CD4-positive, alpha-beta T cell (primary cell): ENCODE results near the gene CSF1R. TPM values are rescaled to one million over a fixed set of nuclear protein-coding genes. Genes with fewer than 3 reads are reported as not detected.
"Not testable (repeated sequence)": the region's sequence is repeated elsewhere in the genome, so short reads cannot be mapped to it uniquely, and the experiment has no call there.

Experiments used
- ATAC-seq: fragments of 200-7000 bp; cut with Tn5 transposase; one replicate; pipeline ENCODE4 v1.10.0; 2022; ENCODE audit warnings: mild to moderate bottlenecking; ENCODE audit not compliant: poor library complexity
- CTCF ChIA-PET: fragments of 350-600 bp; sonication (Branson Sonifier 250); formaldehyde crosslinking; loops from one replicate; lab custom pipeline; 2021; ENCODE audit warnings: antibody characterized with exemption, inconsistent platforms; lab: Charles Lee
- POLR2A ChIA-PET: fragments of 350-600 bp; sonication (Branson Sonifier 250); formaldehyde crosslinking; loops from one replicate; lab custom pipeline; 2021; ENCODE audit warnings: antibody characterized with exemption, inconsistent platforms; lab: Charles Lee
- DNase-seq, 14 experiments: peaks; one replicate each; pipeline ENCODE4 v3.0.0-alpha.2; 2013 to 2020; ENCODE audit warnings: mixed read lengths in 2 of 14
- H3K27ac ChIP-seq, 2 donors: one replicate each; pipeline versions ENCODE4 v1.5.1 to v1.7.0; 2013; ENCODE audit warnings: low read length in 2 of 2, low read depth in 1 of 2, mild to moderate bottlenecking in 1 of 2
- H3K27me3 ChIP-seq, 2 experiments: 1 replicate in 1 of 2; 2 replicates in 1 of 2; pipeline versions ENCODE4 v1.6.1 to v1.7.0; 2013; ENCODE audit warnings: low read length in 2 of 2, control low read depth in 1 of 2, mild to moderate bottlenecking in 1 of 2, moderate library complexity in 1 of 2; ENCODE audit not compliant: insufficient read depth in 2 of 2, control insufficient read depth in 1 of 2
- H3K36me3 ChIP-seq: one replicate; pipeline ENCODE4 v1.6.1; 2013; ENCODE audit warnings: low read length, control low read depth; ENCODE audit not compliant: insufficient read depth
- H3K4me1 ChIP-seq: one replicate; pipeline ENCODE4 v1.6.1; 2013; ENCODE audit warnings: low read length, control low read depth; ENCODE audit not compliant: insufficient read depth
- H3K4me3 ChIP-seq: one replicate; pipeline ENCODE4 v1.5.1; 2013; ENCODE audit warnings: mild to moderate bottlenecking, low read length, moderate library complexity
- H3K9me3 ChIP-seq, 2 experiments: 1 replicate in 1 of 2; 2 replicates in 1 of 2; pipeline versions ENCODE4 v1.6.1 to v1.7.0; 2013; ENCODE audit warnings: low read length in 2 of 2, mild to moderate bottlenecking in 2 of 2, control low read depth in 1 of 2, moderate library complexity in 1 of 2; ENCODE audit not compliant: control insufficient read depth in 1 of 2, insufficient read depth in 1 of 2
- H3K27ac Mint-ChIP-seq: one replicate; pipeline ENCODE4 v1.8.0; 2020; ENCODE audit warnings: mixed read lengths
- H3K27me3 Mint-ChIP-seq: one replicate; pipeline ENCODE4 v1.8.0; 2021; ENCODE audit warnings: mixed read lengths
- H3K36me3 Mint-ChIP-seq: one replicate; pipeline ENCODE4 v1.8.0; 2021; ENCODE audit warnings: low read depth, mixed read lengths
- H3K4me1 Mint-ChIP-seq: one replicate; pipeline ENCODE4 v1.8.0; 2021; ENCODE audit warnings: low read depth, mixed read lengths
- H3K4me3 Mint-ChIP-seq: one replicate; pipeline ENCODE4 v1.8.0; 2020; ENCODE audit warnings: mild to moderate bottlenecking, mixed read lengths
- H3K9me3 Mint-ChIP-seq: one replicate; pipeline ENCODE4 v1.8.0; 2020; ENCODE audit warnings: mixed read lengths
- CTCF ChIP-seq: fragments of 200-600 bp; IDR thresholded peaks from one replicate; pipeline ENCODE4 v1.8.0; 2022; ENCODE audit warnings: antibody characterized with exemption, mild to moderate bottlenecking
- intact Hi-C, 2 experiments: fragments of 100-400 bp; cut with DNase I in 1 of 2; cut with micrococcal nuclease in 1 of 2; formaldehyde crosslinking; loops; one replicate each; pipeline versions ENCODE4 v1.15.1 to v1.9.0; 2023 to 2025; cut with DNase I, micrococcal nuclease
- total RNA-seq, 174 experiments: library from RNA in 2 of 174; stranded (reverse) in 2 of 174; gene quantifications; one replicate each; pipeline ENCODE4 v1.2.3 and lab custom pipeline; 2021 to 2026

CSF1R gene
- total RNA-seq, 2 experiments from 2014 or later = 0.45 to 0.52 TPM

GRCh38 chr5:150034662-150035061, 51.7 kb downstream of the CSF1R start:
- TF ChIP-seq CTCF = no peak
- CTCF ChIA-PET = no interaction called here
- Histone ChIP-seq H3K27me3 (no peaks in the 10 kb centered on the region), H3K4me3 (no peak overlapping the region), H3K27ac (no peak overlapping the region), H3K36me3 (peaks cover 97% of the 10 kb centered on the region), H3K9me3 (no peaks in the 10 kb centered on the region), H3K4me1 (no peaks in the 10 kb centered on the region)
- DNase-seq (no peak), ATAC-seq (no peak)
- Mint-ChIP-seq H3K27me3 (no peaks in the 10 kb centered on the region), H3K36me3 (peaks cover 97% of the 10 kb centered on the region), H3K4me3 (no peak overlapping the region), H3K9me3 (no peaks in the 10 kb centered on the region), H3K27ac (no peak overlapping the region), H3K4me1 (no peaks in the 10 kb centered on the region)
- intact Hi-C loops = no loop called here
- POLR2A ChIA-PET = no interaction called here

- intact Hi-C loops = no loop called here
- Histone ChIP-seq H3K27ac (no peak overlapping the region), H3K27me3 (no peaks in the 10 kb centered on the region), H3K4me3 (no peak overlapping the region), H3K9me3 (no peaks in the 10 kb centered on the region), H3K4me1 (no peaks in the 10 kb centered on the region), H3K36me3 (peaks cover 91% of the 10 kb centered on the region)
- Mint-ChIP-seq H3K27ac (no peak overlapping the region), H3K36me3 (peaks cover 97% of the 10 kb centered on the region), H3K9me3 (no peaks in the 10 kb centered on the region), H3K4me1 (no peaks in the 10 kb centered on the region), H3K4me3 (no peak overlapping the region), H3K27me3 (no peaks in the 10 kb centered on the region)
- ChIA-PET CTCF (no interaction called here), POLR2A (no interaction called here)
- ATAC-seq (no peak), DNase-seq (no peak)
- no peak for TF ChIP-seq CTCF
Measured at GRCh38 chr5:150033334-150033733, 53.0 kb downstream of the CSF1R start.

GRCh38 chr5:150028047-150028446, 58.3 kb downstream of the CSF1R start:
- H3K9me3 Mint-ChIP-seq, DNase-seq, intact Hi-C loops, H3K27me3 ChIP-seq, ATAC-seq, POLR2A ChIA-PET, H3K4me1 Mint-ChIP-seq, CTCF ChIA-PET, H3K27ac ChIP-seq, H3K27me3 Mint-ChIP-seq, H3K4me3 Mint-ChIP-seq, H3K4me1 ChIP-seq, H3K4me3 ChIP-seq, H3K27ac Mint-ChIP-seq, H3K9me3 ChIP-seq: not testable (repeated sequence)
- peaks cover 85% of the 10 kb centered on the region for H3K36me3 ChIP-seq
- H3K36me3 Mint-ChIP-seq = peaks cover 96% of the 10 kb centered on the region

GRCh38 chr5:150026682-150027172, 59.6 kb downstream of the CSF1R start:
- H3K4me1 Mint-ChIP-seq = no peaks in the 10 kb centered on the region
- H3K4me1 ChIP-seq = no peaks in the 10 kb centered on the region
- intact Hi-C loops = no loop called here
- H3K27me3 ChIP-seq = no peaks in the 10 kb centered on the region
- TF ChIP-seq CTCF = no peak
- H3K27me3 Mint-ChIP-seq = no peaks in the 10 kb centered on the region
- H3K9me3 ChIP-seq = no peaks in the 10 kb centered on the region
- no peak for DNase-seq
- no peaks in the 10 kb centered on the region for H3K9me3 Mint-ChIP-seq
- H3K36me3 ChIP-seq = peaks cover 84% of the 10 kb centered on the region
- POLR2A ChIA-PET = no interaction called here
- H3K4me3 ChIP-seq = no peak overlapping the region
- H3K4me3 Mint-ChIP-seq = no peak overlapping the region
- CTCF ChIA-PET = no interaction called here
- H3K27ac Mint-ChIP-seq = no peak overlapping the region
- H3K36me3 Mint-ChIP-seq = peaks cover 96% of the 10 kb centered on the region
- H3K27ac ChIP-seq = no peak overlapping the region
- ATAC-seq = no peak
